ENCODE measurements around the gene LSG1.

The LSG1 gene

GRCh38 chr3:194686816-194687637, 15.0 kb upstream of the LSG1 start:
- peak; percentile 62 for DNase-seq (ENCODE audit: low read depth)

- no peak for DNase-seq (ENCODE audit: low read depth)
These were observed 14.4 kb upstream of the LSG1 start for GRCh38 chr3:194686414-194686815.

GRCh38 chr3:194685718-194686413, 13.9 kb upstream of the LSG1 start, which contains the start of gene FAM43A:
TSS of gene FAM43A (plus strand) at chr3:194685883. CDS start at chr3:194686827, 944 bp downstream.
- peak; percentile 95 for DNase-seq (ENCODE audit: low read depth)

GRCh38 chr3:194685065-194685717, 13.2 kb upstream of the LSG1 start:
- no peak for DNase-seq (ENCODE audit: low read depth)

- DNase-seq (ENCODE audit: low read depth), result peak; percentile 74
These were observed 11.4 kb upstream of the LSG1 start for GRCh38 chr3:194683380-194683779.

GRCh38 chr3:194682694-194683310, 10.8 kb upstream of the LSG1 start:
- DNase-seq (ENCODE audit: low read depth), result peak; percentile 91

- DNase-seq (ENCODE audit: low read depth), result no peak
These were observed 10.2 kb upstream of the LSG1 start for GRCh38 chr3:194682189-194682693.

- DNase-seq (ENCODE audit: low read depth), result no peak
These were observed 9.1 kb upstream of the LSG1 start for GRCh38 chr3:194680888-194681615.

- no peak for DNase-seq (ENCODE audit: low read depth)
These were observed 4.5 kb upstream of the LSG1 start for GRCh38 chr3:194676471-194676870.

GRCh38 chr3:194675680-194676079, 3.7 kb upstream of the LSG1 start:
- DNase-seq (ENCODE audit: low read depth), result no peak

GRCh38 chr3:194675081-194675640, 3.2 kb upstream of the LSG1 start:
- no peak for DNase-seq (ENCODE audit: low read depth)

GRCh38 chr3:194673761-194674160, 1.8 kb upstream of the LSG1 start:
- DNase-seq (ENCODE audit: low read depth), result no peak

GRCh38 chr3:194672876-194673275, 885 bp upstream of the LSG1 start:
- peak; percentile 7 for DNase-seq (ENCODE audit: low read depth)

- peak; percentile 53 for DNase-seq (ENCODE audit: low read depth)
These were observed 486 bp downstream of the LSG1 start for GRCh38 chr3:194671511-194671899.

- DNase-seq (ENCODE audit: low read depth), result no peak
These were observed 4.6 kb downstream of the LSG1 start for GRCh38 chr3:194667363-194667762.

- DNase-seq (ENCODE audit: low read depth), result no peak
These were observed 7.1 kb downstream of the LSG1 start for GRCh38 chr3:194664857-194665256.

- DNase-seq (ENCODE audit: low read depth), result no peak
These were observed 10.0 kb downstream of the LSG1 start for GRCh38 chr3:194661946-194662345.

GRCh38 chr3:194661374-194661773, 10.6 kb downstream of the LSG1 start:
- no peak for DNase-seq (ENCODE audit: low read depth)

- DNase-seq (ENCODE audit: low read depth), result no peak
These were observed 12.2 kb downstream of the LSG1 start for GRCh38 chr3:194659778-194660177.

- no peak for DNase-seq (ENCODE audit: low read depth)
These were observed 13.3 kb downstream of the LSG1 start for GRCh38 chr3:194658477-194659242.

All from EH (cell line).